HepG2 (cell line): ENCODE results near the gene PRR15L. TPM values are rescaled to one million over a fixed set of nuclear protein-coding genes. Genes with fewer than 3 reads are reported as not detected.

ENCODE experiments used
- CBFB ChIP-seq: sonication (generic); formaldehyde crosslinking; IDR thresholded peaks from 2 replicates; pipeline ENCODE4 v1.4.0; 2020; ENCODE audit warnings: missing genetic modification reagents
- HCFC1 ChIP-seq: fragments of 150-350 bp; IDR thresholded peaks from 2 replicates; pipeline ENCODE4 v1.6.1; 2014; ENCODE audit warnings: low read depth, low read length
- JUND ChIP-seq: sonication (generic); formaldehyde crosslinking; IDR thresholded peaks from 2 replicates; pipeline ENCODE4 v1.8.0; 2022; ENCODE audit warnings: mild to moderate bottlenecking, missing genetic modification reagents
- MAF1 ChIP-seq: sonication (generic); formaldehyde crosslinking; IDR thresholded peaks from 2 replicates; pipeline ENCODE4 v1.5.0; 2020; ENCODE audit warnings: missing genetic modification reagents, borderline replicate concordance
- MXD4 ChIP-seq: IDR thresholded peaks from 2 replicates; pipeline ENCODE4 v1.6.1; 2016; ENCODE audit warnings: mild to moderate bottlenecking, missing biosample characterization, missing genetic modification reagents
- NCOA2 ChIP-seq: sonication (generic); formaldehyde crosslinking; IDR thresholded peaks from 2 replicates; pipeline ENCODE4 v1.8.0; 2022; ENCODE audit warnings: inconsistent platforms
- ZFP62 ChIP-seq: sonication (generic); formaldehyde crosslinking; IDR thresholded peaks from 2 replicates; pipeline ENCODE4 v1.4.0; 2020; ENCODE audit warnings: missing genetic modification reagents
- ZNF468 ChIP-seq: sonication (generic); formaldehyde crosslinking; IDR thresholded peaks from 2 replicates; pipeline ENCODE4 v1.8.0; 2022; ENCODE audit warnings: mild to moderate bottlenecking, moderate library complexity, missing genetic modification reagents
- ZNF672 ChIP-seq: sonication (generic); formaldehyde crosslinking; IDR thresholded peaks from 2 replicates; pipeline ENCODE4 v1.8.1; 2022; ENCODE audit warnings: missing genetic modification reagents
- ZNF776 ChIP-seq: sonication (generic); formaldehyde crosslinking; IDR thresholded peaks from 2 replicates; pipeline ENCODE4 v1.4.0; 2020; ENCODE audit warnings: mild to moderate bottlenecking, missing genetic modification reagents
- polyA plus RNA-seq, 8 experiments: library from polyadenylated mRNA; depleted of rRNA in 3 of 8; stranded (reverse) in 7 of 8; unstranded in 1 of 8; fragments of >200 nt; fragmentation: Illumina TruSeq in 4 of 8; extraction: Trizol in 4 of 8; gene quantifications; 2 replicates each; pipeline versions ENCODE4 v1.2.1 to v1.2.3, GENCODE V29; 2011 to 2016; ENCODE audit warnings: low read depth in 4 of 8, missing spikeins in 1 of 8, mixed read lengths in 1 of 8; ENCODE audit not compliant: insufficient read depth in 1 of 8
- total RNA-seq, 5 experiments: library from RNA; depleted of rRNA; stranded (reverse); fragments of >200 nt; fragmentation: Illumina TruSeq; extraction: Trizol; gene quantifications; 2 replicates each; pipeline ENCODE4 v1.2.3, GENCODE V29; 2016; ENCODE audit warnings: low read depth in 1 of 5
- TF ChIP-seq, protein P1 (sequence below): sonication (generic); formaldehyde crosslinking; IDR thresholded peaks from 2 replicates; pipeline ENCODE4 v1.5.1; 2020; ENCODE audit warnings: mild to moderate bottlenecking, missing genetic modification reagents
- TF ChIP-seq, protein P2 (sequence below): sonication (generic); formaldehyde crosslinking; IDR thresholded peaks from 2 replicates; pipeline ENCODE4 v1.4.0; 2020; ENCODE audit warnings: mild to moderate bottlenecking, low read depth, missing genetic modification reagents
- TF ChIP-seq, protein P3 (sequence below): sonication (generic); formaldehyde crosslinking; IDR thresholded peaks from 2 replicates; pipeline ENCODE4 v1.4.0; 2020; ENCODE audit warnings: mild to moderate bottlenecking, missing genetic modification reagents
- TF ChIP-seq, protein P4 (sequence below): sonication (generic); formaldehyde crosslinking; IDR thresholded peaks from 2 replicates; pipeline ENCODE4 v1.5.1; 2020; ENCODE audit warnings: mild to moderate bottlenecking, missing genetic modification reagents, moderate library complexity
- TF ChIP-seq, protein P5 (sequence below): IDR thresholded peaks from 2 replicates; pipeline ENCODE4 v1.6.1; 2012; ENCODE audit warnings: low read length, improper control_type of control experiment

The PRR15L gene
- total and polyA plus RNA-seq, 2 of the 13 experiments (the other 11 are each of a cell fraction or from before 2014, with no cell fraction given), result 0.44 to 2.0 TPM

DNA sequence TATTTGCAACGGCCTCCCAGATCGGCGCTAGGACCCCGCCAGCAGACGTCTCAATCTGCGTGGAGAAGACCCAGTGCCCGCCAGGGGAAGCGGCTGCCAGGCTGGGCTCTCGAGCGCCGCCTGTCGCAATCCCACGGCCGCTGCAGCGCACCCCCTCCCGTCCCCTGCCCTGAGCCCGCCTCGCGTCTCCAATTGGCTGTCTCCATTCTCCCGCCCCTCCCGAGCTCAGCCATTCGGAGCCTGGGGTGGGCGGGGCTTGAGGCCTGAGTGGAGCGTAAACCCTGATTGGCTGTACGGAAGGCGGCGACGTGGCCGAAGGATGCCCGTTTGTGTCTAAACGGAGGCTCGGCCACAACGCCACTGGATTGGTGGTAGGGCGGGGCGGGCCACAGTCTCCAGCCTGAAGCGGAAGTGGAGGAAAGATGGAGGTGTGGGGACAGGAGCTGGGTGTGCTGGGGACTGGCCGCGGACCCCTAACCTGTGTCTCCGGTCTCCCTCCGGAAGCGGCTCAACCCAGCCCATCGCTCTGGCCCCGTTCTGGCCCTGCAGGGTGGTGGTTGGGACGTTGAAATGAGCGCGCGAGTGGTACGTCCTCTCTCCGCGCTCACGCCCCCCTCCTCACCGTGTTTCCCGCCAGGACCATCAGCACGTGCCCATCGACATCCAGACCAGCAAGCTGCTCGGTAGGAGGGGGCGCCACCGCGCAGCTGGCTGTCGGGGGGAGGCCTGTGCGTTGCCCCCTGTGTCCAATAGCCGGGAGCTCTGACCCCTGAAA, 13.2 kb upstream of the PRR15L start, which contains the start of gene CDK5RAP3 (continued):
- TF ChIP-seq, protein P1, sequence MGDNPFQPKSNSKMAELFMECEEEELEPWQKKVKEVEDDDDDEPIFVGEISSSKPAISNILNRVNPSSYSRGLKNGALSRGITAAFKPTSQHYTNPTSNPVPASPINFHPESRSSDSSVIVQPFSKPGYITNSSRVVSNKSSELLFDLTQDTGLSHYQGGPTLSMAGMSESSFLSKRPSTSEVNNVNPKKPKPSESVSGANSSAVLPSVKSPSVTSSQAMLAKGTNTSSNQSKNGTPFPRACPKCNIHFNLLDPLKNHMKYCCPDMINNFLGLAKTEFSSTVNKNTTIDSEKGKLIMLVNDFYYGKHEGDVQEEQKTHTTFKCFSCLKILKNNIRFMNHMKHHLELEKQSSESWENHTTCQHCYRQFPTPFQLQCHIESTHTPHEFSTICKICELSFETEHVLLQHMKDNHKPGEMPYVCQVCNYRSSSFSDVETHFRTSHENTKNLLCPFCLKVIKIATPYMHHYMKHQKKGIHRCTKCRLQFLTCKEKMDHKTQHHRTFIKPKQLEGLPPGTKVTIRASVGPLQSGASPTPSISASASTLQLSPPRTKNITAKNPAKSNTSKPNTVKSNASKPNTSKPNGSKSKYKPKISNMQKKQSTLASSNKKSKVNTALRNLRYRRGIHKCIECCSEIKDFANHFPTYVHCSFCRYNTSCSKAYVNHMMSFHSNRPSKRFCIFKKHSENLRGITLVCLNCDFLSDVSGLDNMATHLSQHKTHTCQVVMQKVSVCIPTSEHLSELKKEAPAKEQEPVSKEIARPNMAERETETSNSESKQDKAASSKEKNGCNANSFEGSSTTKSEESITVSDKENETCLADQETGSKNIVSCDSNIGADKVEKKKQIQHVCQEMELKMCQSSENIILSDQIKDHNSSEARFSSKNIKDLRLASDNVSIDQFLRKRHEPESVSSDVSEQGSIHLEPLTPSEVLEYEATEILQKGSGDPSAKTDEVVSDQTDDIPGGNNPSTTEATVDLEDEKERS (CRISPR knock-in tag), result peak; percentile 95; the same call in 1 of the 2 replicates
- TF ChIP-seq MAF1 (CRISPR knock-in tag) (no peak), ZNF468 (CRISPR knock-in tag) (peak; percentile 97), MXD4 (CRISPR knock-in tag) (peak; percentile 77), ZNF672 (CRISPR knock-in tag) (no peak), NCOA2 (CRISPR knock-in tag) (peak; percentile 47), ZFP62 (CRISPR knock-in tag) (no peak), JUND (peak; percentile 75; the same call in 1 of the 2 replicates), HCFC1 (peak; percentile 27; the same call in 1 of the 2 replicates), CBFB (CRISPR knock-in tag) (no peak; the same call in 1 of the 2 replicates), ZNF776 (peak; percentile 91)
- TF ChIP-seq, protein P2, sequence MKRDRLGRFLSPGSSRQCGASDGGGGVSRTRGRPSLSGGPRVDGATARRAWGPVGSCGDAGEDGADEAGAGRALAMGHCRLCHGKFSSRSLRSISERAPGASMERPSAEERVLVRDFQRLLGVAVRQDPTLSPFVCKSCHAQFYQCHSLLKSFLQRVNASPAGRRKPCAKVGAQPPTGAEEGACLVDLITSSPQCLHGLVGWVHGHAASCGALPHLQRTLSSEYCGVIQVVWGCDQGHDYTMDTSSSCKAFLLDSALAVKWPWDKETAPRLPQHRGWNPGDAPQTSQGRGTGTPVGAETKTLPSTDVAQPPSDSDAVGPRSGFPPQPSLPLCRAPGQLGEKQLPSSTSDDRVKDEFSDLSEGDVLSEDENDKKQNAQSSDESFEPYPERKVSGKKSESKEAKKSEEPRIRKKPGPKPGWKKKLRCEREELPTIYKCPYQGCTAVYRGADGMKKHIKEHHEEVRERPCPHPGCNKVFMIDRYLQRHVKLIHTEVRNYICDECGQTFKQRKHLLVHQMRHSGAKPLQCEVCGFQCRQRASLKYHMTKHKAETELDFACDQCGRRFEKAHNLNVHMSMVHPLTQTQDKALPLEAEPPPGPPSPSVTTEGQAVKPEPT (CRISPR knock-in tag), result peak; percentile 94
- TF ChIP-seq, protein P3, sequence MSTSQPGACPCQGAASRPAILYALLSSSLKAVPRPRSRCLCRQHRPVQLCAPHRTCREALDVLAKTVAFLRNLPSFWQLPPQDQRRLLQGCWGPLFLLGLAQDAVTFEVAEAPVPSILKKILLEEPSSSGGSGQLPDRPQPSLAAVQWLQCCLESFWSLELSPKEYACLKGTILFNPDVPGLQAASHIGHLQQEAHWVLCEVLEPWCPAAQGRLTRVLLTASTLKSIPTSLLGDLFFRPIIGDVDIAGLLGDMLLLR (CRISPR knock-in tag), result peak; percentile 98
- TF ChIP-seq, protein P4, sequence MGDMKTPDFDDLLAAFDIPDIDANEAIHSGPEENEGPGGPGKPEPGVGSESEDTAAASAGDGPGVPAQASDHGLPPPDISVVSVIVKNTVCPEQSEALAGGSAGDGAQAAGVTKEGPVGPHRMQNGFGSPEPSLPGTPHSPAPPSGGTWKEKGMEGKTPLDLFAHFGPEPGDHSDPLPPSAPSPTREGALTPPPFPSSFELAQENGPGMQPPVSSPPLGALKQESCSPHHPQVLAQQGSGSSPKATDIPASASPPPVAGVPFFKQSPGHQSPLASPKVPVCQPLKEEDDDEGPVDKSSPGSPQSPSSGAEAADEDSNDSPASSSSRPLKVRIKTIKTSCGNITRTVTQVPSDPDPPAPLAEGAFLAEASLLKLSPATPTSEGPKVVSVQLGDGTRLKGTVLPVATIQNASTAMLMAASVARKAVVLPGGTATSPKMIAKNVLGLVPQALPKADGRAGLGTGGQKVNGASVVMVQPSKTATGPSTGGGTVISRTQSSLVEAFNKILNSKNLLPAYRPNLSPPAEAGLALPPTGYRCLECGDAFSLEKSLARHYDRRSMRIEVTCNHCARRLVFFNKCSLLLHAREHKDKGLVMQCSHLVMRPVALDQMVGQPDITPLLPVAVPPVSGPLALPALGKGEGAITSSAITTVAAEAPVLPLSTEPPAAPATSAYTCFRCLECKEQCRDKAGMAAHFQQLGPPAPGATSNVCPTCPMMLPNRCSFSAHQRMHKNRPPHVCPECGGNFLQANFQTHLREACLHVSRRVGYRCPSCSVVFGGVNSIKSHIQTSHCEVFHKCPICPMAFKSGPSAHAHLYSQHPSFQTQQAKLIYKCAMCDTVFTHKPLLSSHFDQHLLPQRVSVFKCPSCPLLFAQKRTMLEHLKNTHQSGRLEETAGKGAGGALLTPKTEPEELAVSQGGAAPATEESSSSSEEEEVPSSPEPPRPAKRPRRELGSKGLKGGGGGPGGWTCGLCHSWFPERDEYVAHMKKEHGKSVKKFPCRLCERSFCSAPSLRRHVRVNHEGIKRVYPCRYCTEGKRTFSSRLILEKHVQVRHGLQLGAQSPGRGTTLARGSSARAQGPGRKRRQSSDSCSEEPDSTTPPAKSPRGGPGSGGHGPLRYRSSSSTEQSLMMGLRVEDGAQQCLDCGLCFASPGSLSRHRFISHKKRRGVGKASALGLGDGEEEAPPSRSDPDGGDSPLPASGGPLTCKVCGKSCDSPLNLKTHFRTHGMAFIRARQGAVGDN (CRISPR knock-in tag), result peak; percentile 100
- TF ChIP-seq, protein P5, sequence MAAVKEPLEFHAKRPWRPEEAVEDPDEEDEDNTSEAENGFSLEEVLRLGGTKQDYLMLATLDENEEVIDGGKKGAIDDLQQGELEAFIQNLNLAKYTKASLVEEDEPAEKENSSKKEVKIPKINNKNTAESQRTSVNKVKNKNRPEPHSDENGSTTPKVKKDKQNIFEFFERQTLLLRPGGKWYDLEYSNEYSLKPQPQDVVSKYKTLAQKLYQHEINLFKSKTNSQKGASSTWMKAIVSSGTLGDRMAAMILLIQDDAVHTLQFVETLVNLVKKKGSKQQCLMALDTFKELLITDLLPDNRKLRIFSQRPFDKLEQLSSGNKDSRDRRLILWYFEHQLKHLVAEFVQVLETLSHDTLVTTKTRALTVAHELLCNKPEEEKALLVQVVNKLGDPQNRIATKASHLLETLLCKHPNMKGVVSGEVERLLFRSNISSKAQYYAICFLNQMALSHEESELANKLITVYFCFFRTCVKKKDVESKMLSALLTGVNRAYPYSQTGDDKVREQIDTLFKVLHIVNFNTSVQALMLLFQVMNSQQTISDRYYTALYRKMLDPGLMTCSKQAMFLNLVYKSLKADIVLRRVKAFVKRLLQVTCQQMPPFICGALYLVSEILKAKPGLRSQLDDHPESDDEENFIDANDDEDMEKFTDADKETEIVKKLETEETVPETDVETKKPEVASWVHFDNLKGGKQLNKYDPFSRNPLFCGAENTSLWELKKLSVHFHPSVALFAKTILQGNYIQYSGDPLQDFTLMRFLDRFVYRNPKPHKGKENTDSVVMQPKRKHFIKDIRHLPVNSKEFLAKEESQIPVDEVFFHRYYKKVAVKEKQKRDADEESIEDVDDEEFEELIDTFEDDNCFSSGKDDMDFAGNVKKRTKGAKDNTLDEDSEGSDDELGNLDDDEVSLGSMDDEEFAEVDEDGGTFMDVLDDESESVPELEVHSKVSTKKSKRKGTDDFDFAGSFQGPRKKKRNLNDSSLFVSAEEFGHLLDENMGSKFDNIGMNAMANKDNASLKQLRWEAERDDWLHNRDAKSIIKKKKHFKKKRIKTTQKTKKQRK, result peak; percentile 39; the same call in 1 of the 2 replicates
